HS-27A (cell line): ENCODE data around the gene PLXNA2.
A peak's percentile ranks its signal among the peaks of the same experiment; 100 is the strongest.

ENCODE experiments used
- DNase-seq: peaks from one replicate; pipeline ENCODE4 v3.0.0-alpha.2; 2012; ENCODE audit warnings: low read depth, missing footprints

PLXNA2 gene

DNA sequence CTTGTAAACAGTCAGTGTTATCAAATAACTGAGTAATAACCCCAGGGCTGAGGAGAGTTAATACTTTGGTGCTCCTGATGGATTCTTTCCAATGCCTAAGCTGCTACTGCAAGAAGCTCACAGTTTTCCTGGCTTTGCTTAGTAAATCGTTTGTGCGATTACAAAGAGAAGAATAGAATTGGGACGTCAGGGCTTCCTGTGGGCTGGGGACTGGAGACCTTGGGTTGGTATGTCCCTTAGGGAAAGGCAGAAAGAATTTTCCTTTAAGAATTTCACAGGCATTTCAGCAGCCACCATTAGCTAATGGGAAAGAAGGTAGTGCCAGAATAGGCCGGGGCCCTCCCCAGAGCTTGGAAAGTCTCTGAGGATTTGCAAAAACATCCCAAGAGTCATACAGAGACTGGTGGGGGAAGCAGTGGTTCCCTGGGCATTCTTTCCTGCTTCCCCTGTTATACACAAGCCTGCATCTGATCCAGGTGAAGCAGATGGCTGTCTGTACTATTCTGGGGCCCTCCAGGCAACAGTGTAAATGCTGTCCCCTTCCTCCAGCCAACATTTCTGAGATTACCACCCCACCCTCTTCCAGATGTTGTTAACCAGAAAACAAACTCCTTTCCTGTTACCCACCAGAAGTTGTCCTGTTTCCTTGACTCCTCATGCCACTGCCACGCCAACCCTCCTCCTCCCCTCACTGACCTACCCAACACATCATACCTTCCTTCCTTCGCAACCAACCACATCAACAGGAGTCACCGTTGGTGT, 40.2 kb downstream of the PLXNA2 start:
- no peak for DNase-seq

DNA sequence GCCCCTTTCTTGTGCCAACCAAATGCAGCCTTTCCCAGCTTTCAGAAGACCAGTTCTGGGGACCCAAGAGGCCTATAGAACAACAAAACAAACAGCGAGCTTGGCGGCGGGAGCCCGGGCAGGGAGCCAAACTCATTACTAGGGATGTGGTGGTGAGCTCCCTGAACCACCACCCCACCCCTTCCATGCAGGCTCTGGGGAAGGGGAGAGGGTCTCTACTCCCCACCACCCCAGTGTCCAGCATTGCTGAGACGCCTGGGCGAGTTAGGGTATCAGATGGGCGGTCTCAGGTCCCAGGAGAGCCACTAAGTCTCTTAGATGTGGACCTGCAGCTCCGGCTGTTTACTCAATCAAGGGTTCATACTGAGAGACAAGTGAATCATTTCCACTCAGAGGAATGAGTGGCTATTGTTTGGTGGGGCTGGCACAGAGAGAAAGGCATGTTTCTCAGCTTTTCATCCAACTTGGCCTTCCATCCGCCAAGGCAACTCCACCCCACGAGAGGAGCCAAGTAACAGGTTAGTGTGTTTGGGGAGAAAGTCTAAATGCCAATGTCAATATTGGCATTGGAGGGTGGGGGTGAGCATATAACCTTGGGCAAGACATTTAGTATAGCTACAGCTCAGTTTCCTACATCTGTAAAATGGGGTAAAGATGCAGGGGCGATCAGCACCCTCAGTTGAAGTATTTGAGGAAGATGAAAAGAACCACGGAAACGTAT, 40.9 kb downstream of the PLXNA2 start:
- DNase-seq, result no peak

DNA sequence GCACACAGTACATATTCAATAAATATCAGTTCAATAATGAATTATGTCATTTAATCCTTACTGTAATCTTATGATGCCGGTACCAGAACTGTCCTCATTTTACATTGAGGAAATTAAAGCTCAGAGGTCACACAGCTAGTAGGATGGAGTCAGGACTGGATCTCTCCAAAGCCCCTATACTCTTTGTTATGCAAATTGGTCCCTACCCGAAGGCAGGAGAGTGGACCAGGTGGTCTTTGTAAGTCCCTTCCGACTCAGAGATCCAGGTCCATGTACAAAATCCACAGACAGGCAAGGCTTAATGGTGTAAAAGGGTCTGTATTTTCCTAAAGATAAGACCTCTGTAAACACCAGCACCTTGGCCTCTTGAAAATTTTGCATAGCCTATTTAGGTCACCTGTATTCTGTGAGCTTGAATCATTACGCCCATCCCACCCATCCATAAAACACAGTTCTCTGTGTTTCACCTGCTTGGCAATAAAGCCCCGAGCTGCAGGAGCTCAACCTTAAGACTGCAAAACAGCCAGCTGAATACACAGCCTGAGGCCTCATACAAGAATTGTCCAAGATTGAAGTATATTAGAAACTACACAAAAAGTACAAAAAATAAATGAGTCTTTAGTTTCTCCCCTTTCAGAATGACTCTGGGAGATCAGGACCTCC, 41.7 kb downstream of the PLXNA2 start:
- DNase-seq, result no peak

DNA sequence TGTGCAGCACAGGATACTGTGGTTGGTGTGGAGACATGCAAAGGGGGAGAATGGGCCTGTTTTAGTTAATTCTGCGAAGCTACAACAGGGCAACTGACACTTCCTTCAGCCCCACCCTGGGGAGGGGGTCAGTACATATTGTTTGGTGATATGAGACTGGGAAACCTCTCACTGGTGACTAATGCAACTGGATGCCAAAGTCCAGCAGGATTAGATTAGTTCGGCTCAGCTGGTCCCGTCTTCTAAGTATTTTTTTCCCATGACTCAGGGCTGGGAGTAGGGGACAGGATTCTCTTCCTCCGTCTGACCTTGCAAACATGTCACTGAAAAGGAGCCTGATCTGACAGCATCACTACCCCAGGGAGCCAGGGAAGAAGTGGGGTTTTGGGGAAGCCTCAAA, 43.0 kb downstream of the PLXNA2 start:
- DNase-seq, result peak; percentile 88

DNA sequence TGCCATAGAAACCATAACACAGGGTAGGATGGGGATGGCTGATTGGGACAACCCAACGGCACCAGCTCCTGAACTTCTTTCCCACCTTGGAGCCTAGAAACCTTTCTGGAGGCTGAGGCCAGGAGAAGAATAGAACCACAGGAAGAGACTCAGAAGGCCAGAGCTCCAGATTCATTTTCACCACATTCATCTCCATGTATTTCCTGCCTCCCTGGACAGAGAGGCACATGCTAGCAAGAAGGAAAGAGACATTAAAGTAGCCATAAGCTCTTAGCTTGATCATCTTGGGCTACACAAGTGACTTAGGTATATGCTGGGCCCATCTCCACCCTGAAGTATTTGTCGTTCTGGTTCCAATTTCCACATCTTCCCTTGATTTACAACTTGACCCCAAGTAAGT, 44.1 kb downstream of the PLXNA2 start:
- DNase-seq, result no peak

DNA sequence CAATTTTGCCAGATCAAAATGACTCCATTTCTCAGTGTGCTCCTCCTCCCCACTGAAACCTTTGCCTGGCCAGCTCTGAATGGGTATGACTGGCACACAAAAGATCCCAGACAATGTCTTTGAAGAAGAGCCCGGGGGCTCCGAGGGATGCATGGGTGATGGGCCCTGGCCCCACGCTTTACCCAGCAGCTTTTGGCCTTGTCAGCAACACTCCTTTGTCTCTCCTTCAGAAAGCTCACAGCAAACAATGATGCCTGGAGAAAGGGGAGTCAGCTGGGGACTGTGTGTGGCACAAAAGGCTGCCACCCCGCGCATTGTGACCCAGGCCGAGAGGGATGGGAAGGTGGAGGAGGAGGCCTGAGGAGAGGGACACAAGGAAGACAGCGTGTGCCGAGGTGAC, 45.9 kb downstream of the PLXNA2 start:
- no peak for DNase-seq

DNA sequence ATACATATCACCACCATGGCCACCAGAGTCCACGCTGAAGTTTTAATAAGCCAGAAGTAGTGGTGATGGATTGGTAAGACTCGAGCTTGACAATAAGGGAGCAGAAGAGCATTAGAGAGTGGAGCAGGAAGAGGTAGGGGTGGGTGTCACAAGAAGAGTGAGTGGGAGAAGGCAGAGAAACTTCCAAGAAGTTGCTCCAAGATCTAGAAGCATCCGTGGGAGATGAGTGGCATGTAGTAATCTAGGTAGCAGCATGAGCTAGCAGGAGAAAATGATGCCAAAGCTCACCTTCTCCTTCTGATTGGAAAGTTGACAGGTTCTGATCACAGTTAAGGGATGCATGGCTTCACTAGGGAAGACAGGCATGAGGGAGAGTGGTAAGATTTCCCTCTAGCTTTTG, 49.2 kb downstream of the PLXNA2 start:
- no peak for DNase-seq

DNA sequence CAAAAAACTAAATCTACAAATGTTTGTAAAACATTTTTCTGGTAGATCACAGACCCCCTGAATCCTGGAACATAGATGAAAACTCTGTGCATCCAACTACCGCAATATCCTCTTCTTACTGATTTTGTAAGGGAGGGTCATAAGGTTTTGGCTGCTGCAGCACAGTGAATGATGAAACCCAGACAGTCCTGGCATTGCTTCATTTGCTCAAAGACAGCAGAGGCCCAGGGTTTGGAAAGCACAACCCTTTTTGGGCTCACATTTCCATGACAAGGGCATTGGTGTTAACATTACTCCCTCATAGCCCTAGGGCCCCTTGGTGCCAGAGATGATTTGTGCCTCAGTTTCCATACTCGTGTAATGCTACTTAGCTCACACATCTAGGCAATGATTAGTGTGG, 51.2 kb downstream of the PLXNA2 start:
- no peak for DNase-seq

DNA sequence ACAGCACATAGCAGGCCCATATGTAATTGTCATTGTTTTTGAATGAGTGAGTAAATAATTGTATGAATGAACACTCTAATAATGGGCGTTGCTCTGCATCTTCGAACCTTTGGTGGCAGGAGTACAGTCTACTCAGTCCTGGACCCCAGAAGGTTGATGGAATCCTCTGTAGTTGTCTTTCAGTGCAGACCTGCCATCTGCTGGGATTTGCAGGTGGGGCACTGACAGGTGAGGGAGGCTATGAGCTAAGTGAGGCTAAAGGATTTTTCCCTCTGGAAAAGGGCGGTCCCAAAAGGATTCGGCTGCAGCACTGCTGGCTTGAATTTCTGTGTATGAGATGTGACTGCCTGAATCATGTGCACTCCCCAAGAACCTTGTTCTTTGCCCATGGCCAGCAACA, 53.4 kb downstream of the PLXNA2 start:
- DNase-seq, result no peak

DNA sequence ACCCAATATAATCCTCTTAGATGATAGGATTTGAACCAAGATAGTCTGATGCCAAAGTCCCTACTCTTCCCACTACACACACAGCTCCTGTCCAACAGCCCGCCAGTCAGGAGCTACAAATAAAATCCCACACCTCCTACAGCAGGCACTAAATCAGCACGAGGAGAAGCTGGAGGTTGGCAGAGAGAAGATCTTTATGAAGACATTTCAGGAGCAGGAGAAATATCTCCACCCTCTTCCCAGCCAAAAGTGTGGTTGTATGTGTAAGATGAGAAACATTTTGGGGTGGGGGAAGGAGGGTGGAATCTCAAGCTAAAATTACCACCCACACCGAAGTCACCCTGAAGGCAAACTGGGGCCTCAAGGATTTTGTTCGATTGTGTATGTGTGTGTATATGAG, 54.5 kb downstream of the PLXNA2 start:
- no peak for DNase-seq

DNA sequence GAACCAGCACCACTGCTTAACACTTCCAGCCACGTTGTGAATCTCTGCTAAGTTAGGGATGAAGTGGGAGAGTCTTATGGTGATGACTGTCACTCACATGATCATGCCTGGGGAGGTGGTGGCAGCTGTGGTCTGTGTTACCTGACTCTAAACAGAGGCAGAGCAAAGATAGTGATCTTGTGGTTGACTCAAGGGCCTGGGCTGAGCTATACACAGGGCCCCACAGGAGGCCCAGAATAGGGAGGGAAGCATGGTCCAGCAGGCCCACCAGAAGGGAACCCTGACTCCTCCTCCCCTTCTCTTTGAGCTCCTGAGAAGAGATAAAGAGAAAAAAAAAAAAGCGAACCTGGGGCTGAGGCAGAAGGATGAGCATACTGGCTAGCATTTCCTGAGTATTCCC, 55.0 kb downstream of the PLXNA2 start:
- no peak for DNase-seq

DNA sequence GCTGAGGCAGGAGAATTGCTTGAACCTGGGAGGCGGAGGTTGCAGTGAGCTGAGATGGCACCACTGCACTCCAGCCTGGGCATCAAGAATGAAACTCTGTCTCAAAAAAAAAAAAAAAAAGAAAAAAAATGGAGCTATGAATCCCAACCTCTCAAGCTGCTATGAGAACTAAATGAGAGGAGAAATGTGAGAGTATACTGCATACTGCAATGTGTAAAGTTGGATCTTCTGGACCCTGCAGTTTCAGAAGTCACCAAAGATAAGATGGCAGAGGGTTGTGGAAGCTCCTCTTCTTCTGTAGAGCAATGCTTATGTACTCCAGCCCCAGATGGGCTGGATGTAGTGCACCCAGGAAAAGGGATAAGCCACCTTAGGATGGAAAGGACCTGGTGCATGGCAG, 55.6 kb downstream of the PLXNA2 start:
- no peak for DNase-seq

DNA sequence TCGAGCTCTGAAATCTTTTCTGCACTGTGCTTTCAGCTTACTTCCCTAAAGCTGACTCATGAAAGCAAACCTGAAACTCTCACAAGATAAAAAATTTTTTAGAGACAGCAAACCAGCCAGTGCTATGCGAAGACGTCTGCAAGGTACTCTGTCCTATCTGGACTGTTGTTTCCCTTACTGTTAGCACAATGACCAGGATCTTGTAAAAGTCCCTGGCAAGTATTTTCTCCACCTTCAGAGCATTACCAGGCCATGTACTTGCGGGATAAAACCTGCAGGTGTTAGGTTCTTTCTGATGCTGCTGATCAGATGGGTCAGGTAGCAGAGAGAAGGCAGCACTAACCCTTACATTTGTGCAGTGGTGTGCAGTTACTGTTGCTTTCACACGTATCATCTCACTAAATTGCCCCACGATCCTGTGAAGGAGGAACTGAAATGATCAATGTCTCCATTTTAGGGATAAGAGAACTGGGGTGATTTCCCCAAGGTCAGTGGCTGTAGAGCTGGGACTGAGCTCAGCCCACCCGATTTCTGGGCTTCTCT, 56.6 kb downstream of the PLXNA2 start:
- DNase-seq, result no peak

DNA sequence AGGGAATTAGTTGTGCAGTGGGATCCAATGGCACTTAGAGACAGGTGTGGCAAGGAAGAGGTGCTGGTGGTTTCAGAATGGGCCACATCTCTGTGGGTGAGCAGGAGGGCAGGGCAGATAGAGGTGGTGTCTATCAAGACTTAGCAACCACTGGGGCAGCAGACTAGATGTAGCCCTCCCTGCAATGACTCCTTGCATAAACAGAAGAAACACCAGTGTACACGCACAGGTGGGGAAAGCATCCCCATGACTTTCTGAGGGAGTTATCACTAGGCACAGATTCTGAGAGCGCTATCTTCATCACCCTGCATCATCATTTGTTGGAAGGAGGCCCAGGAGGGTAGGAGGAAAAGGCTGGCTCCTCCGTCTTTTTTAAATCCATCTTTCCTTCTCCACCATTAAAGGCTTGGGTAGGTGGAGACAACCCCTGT, 58.4 kb downstream of the PLXNA2 start:
- DNase-seq, result no peak

DNA sequence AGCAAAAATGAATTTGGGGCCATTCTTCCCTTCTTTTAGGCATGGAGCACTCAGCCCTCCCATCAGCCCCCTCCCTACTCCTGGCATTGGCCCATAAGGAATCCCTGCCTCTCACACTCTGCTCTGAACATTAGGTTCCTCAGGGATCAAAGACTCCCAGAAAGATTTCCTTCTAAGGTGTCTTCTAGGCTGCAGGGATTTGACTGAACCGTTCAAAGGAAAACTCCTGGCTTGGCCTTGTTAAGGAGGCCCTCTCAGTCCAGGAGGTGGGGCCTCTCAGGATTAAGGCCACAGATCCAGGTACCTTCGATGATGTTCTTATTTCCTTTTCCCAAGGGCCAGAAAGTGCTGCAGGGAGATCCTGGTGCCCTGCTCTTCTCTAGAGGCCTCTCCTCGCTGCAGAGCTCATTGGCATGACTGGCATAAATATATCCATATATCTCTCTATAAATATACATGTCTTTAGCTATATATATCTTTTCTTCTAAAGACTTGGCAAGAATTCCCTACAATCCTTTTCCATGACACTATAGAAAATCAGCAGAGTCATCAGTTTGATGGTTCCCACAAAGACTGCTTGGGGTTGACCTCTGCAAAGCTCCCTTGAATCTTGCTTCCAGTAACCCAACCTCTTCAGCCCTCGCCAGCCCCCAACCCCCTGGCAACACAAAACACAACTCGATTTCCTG, 59.1 kb downstream of the PLXNA2 start:
- no peak for DNase-seq

DNA sequence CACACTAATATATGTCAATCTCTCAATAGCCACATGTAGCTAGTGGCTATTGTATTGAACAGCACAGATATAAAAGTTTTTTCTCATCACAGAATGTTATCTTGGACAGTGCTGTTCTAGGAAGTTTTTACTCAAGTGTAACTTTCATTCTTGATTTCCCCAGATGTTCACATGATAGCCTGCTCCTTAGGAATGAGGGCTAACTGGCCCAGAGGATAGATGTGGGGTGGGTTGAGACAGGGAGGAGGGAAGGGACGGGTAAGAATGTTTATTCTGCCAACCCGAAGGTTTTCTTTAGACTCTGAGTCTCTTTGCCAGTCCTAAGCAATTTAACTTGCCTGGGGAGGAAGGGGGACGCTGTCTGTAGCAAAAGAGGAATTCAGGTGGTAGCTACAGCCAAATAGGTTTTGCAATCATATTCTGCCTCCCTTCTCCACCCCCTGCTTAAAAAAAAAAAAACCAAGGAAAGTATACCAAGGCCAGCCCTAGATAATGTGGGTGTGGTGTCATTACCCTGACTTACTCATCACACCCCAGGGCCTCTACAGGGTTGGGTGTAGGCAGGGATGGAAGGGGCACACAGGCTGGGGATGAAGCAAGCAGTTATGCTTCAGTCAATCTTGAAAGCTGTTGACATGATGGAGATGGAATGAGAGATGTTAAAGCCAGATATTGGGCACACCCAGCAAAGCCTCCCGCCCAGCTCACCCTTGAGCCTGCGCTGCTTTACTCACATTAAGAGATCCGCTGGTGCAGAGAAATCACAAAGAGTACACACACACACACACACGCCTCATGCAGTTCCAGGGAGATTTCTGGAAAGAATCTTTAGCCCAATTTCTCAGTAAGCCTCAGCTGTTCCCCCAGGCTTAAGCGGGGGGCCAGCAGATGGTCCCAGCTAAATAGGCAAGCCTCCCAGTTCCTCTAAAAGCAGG, 59.9 kb downstream of the PLXNA2 start:
- peak; percentile 92 for DNase-seq

DNA sequence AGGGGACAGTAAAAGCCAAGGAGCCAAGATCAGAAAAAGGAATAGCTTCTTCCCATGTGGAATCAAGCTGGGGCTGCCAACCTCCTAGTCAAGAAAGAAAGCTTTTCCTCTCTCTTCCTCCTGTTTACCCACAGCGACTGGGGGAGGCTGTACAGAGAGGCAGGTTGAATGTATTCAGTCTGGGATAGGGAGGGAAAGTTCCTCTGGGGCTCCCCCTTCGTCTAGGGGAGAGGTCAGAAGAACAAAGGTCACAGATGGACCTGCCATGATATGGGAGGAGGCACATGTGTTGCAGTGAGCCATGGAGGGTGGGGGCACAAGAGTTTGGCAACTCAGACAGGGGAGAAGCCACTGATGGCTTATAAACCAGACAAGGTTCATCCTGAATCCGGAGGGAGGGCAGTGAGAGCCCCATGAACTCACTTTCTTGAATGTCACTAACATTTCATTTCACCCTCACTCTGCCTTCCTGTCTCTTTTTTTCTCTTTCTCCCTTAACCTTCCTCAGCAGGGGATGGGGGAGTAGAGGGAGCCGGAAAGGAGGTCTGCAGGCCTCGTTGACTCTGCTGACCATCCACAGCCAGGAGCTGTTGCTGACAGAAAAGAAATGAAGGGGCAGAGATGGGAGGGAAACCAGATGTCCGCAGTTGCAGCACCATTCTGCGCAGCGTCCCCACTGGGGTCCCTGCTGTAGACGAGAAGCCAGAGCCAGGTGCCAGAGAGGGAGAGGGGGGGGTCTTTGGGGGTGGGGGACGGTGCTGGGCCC, 61.1 kb downstream of the PLXNA2 start:
- no peak for DNase-seq

DNA sequence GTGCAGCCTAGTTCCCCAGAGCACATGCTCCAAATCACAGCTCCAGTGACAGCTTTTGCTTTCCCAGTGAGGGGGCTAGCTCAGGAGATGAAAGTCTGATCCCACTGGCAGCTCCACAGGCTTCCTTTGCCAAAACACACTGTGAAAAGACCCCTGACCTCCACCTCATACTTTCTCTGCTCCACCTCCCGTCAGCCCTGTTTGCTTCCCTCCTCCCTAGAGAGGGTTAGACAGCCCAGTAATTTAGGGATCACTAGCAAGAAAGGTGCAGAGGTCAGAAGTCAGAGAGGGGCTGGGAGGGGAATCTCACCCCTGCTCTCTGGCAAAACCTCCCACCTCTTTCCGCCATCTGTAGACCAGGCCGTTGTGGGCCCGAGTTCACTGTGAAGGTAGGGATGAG, 62.8 kb downstream of the PLXNA2 start:
- no peak for DNase-seq

DNA sequence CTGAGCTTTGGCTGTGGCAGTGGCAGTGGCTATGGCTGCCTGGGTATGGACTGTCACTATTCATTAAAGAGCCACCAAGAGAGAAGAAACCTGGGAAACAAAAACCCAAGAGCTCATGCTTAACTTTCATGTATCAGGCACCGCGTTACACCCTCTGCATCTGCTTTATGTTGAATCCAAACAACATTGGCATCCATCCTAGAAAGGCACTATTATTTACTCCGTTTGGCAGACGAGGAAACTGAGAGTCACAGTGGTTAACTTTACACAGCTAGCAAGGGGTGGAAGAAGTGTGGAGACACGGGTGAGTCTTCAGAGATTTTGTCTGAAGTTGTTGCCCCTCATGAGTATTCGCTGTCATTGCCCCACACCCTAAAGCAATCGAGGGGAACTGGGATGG, 63.8 kb downstream of the PLXNA2 start:
- no peak for DNase-seq

DNA sequence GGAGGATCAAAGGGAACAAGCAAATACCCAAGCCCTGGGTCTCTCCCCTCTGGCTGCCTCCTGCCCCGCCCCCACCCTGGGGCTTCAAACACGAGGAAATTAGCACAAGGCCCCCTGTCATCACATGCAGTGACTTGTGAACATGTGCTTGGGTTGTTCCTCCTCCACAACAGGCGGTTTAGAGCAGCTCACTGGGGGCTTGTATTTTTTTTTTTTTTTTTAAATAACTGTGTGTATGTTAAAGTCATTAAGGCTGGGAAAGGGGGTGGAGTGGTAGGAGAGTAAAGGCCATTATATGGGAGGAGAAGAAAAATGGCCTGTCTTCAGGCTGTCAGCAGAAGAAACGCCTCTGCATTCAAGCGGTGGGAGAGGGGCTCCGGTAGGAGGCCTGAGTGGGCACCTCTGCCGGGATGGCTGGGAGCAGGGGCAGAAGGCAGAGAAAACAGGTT, 64.2 kb downstream of the PLXNA2 start:
- no peak for DNase-seq
